ENCODE results near the gene PRKACA. TPM values are rescaled to one million over a fixed set of nuclear protein-coding genes. Genes with fewer than 3 reads are reported as not detected.

Gene PRKACA
- total RNA-seq, 2 donors from 2014 or later = 101 to 103 TPM

DNA sequence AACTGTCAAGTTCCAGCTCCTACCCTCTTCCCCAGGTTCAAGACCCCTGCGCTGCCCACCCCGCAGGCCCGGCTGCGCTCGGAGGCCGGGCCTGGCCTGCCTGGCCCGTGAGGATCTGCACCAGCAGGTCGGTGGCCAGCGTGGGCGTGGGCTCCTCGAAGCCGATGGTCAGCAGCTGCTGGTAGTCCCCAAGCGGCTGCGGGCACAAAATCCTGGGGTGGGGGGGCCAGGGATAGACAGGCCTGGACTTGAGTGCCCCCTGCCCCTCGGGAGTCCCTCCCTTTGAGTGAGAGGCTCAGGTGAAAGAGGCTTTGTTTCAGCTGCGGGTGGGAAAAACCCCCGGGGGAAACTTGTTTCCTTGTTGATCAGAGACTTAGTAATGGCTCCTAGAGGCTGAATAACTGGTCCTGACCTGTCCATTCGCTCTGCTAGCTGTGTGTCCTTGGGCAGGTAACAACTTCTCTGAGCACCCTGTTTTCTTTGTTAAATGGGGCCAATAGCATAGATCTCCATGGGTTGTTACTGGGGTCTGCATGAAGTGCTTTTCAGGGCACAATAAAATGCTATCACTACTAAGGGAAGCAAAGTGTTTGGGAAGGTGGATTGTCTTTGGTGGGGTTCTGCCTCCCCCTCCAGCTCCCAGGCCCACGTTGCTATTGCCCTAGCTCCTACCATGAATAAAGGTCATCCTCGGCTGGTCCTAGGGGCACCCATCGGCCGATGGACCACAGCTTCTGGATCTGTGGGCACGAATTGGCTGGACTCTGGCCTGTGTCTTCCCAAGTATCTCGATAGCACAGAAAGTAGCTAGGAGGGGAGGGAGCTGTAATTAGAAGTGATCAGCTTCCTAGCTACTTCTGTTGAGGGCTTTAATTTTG is 35.5 kb downstream of the PRKACA start:
- intact Hi-C loops (cut with DNase I) = loop anchor here in 1 of 2 donors (5.0 to 10.0 kb wide), 2 partner anchors 55 to 307 kb away; partner anchors contain the start of genes ASF1B and C19orf53
- peak; percentile 88 for DNase-seq (ENCODE audit: low spot score)

DNA sequence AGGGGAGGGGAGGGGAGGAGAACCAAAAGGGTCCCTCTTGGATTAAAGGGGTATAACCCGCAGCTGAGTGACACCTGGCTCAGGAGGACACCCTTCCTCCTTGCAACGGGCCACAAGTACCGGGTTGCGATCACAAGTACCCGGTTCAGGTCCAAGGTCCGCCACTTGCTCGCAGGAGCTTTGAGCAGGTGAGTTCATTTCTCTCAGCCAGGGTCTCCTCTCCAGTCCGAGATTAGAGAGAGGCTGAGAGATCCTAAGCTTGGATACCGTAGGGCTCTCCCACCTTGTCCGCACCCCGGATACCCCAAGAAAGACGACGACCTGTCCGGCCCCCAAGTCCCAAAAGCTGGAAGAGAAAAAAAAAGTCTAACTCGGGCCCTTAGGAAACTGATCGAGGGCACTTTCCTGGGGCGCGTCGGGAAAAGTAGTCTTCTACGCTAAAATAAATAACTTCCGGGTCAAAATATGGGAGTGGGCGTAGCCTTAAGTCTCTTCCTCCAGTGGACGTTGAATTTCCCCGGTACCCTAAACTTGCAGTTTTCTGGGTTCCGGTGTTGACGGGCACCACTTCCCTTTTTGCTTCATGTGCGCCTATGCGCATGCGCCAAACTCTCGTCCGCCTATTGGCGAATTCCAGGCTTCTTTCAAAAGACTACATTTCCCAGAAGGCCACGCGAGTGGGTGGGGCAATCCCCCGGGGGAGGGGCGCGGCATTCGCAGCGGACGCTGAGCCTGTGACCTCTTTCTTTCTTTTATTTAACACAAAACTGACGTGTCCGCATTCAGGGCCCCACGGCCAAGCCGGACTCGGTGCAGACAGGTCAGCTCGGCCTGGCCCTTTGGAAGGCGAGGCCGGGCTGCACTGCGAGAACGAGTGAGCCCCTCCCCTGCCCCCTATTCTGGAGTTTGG is 36.4 kb downstream of the PRKACA start:
- intact Hi-C loops (cut with DNase I) = loop anchor here in 1 of 2 donors (5.0 to 10.0 kb wide), 2 partner anchors 56 to 306 kb away; partner anchors contain the start of genes ASF1B and C19orf53

DNA sequence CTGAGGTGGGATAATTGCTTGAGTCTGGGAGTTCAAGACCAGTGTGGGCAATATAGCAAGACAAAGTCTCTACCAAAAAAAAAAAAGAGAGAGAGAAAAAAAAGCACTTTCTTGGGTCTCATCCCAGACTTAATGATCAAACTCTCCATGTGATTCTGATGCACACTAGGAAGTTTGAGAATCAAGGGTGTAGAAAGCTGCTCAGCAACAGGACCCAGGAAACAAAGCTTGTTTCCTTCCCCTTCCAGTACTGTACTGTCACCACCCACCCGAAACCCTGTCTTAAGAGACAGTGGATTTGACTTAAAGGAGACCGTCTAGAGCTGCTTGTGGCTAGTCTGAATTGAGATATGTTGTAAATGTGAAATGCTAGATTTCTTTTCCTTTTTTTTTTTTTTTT is 39.2 kb downstream of the PRKACA start:
- no peak for DNase-seq (ENCODE audit: low spot score)
- intact Hi-C loops (cut with DNase I) = no loop called here

More for the DNA sequence above, 36.4 kb downstream of the PRKACA start:
- peak; percentile 100 for DNase-seq (ENCODE audit: low spot score)

DNA sequence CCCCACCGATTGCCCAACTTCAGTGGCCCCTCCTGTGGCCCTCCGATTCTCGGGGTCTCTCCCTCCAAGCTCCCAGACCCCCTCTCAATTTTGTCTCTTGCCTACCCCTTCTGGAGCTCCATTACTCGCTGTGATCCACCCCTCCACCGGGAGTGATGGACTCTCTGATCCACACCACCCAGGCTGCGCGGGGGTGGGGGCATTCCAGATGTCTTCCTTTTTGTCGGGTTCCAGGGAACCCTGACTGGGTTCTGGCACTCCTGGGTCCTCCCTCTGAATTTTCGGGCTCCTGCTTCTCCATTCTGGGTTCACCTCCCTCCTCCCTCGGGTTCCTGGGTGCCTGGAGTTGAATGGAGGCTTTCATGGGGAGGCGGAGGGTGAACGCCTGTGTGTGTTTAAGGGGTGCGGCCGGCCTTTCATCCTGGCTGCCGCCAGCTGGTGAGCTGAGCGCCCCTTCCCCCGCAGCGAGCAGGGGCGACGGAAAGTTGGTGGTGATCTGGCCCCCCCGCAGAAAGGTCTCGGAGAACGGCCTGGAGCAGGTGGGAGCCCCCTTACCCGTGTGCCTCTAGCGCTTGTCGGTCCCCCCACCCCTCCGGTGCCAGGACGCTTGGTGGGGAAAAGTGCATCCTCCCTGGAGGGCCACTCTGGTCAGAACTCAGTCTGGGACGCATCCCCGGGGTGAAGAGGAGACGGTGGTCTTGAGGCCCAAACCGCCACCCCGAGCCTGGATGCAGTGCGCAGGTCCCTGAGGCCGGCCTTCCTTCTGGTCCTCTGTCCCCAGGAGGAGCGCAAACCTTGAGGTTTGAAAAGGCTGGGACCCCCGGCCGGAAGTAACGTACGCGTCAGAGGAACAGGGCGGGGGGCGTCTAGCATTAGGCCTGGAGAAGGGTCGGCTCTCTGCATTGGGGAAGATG is 43.4 kb downstream of the PRKACA start:
- no peak for DNase-seq (ENCODE audit: low spot score)
- intact Hi-C loops (cut with DNase I) = loop anchor here (1.0 to 5.0 kb wide), 3 partner anchors 192 to 472 kb away; no protein-coding TSS in a partner anchor

DNA sequence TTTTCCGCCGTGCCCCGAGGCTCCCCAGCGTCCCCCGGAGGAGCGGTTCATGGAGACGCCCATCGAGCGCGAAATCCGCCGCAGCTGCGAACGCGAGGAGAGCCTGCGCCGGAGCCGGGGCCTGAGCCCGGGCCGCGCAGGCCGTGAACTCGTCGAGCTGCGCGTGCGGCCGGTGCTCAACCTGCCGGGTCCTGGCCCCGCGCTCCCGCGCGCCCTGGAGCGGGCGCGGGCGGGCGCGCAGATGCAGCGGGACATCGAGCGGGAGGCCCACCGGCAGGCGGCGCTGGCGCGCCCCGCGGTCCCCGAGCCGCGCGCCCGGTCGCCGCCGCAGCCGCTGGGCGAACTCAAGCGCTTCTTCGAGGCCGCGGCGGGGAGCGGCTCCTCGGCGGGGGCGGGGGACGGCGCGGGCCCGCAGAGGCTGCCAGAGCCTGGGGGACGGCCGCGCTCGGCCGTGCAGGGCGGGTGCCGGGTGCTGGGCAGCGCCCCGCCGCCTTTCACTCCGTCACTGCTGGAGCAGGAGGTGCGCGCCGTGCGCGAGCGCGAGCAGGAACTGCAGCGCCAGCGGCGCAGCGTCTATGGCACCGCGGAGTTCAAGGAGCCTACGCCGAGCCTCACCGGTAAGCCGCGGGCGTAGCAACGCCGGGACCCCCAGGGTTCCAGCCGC is 44.2 kb downstream of the PRKACA start:
- DNase-seq (ENCODE audit: low spot score) = peak; percentile 93
- intact Hi-C loops (cut with DNase I) = loop anchor here (1.0 to 5.0 kb wide), 3 partner anchors 191 to 471 kb away; no protein-coding TSS in a partner anchor

DNA sequence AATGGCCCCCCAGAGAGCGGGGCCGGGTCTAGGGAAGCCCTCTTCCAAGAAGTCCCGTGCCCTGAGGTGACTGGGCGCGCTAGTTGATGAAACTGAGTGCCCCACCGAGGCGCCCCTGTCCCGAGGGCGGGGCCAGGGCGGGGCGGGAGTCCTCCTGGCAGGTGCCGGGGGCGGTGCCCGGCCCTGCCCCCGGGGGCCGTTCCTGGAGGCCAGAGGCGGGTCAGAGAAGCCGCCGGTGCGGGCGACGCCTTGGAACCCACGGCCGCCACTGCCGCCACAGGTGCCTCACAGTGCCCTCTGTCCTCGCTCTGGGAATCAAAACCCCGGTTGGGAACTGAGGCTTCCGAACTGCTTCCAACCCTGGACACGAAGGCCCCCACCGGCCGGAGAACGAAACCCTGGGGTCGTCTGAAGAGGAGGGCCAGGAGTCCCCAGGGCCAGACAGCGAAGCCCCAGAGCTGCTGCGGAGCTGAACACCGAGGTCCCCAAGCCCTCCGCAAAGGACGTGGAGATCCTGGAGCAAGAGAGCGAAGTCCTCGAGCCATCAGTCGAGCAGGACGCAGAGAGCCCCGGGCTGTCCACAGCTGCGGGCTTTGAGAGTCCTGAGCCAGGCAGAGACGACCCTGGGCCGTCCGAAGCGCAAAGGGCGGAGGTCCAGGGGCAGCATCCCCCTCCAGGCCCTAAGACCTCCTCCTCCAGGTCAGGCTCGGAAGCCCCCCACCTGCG is 44.9 kb downstream of the PRKACA start, which contains the start of gene MISP3:
TSS of gene MISP3 (plus strand) at position 252 of the 726 bp plus-strand sequence. CDS start 524 bp downstream, outside the sequence.
- intact Hi-C loops (cut with DNase I) = loop anchor here (1.0 to 5.0 kb wide), 3 partner anchors 190 to 470 kb away; no protein-coding TSS in a partner anchor
- DNase-seq (ENCODE audit: low spot score) = no peak

DNA sequence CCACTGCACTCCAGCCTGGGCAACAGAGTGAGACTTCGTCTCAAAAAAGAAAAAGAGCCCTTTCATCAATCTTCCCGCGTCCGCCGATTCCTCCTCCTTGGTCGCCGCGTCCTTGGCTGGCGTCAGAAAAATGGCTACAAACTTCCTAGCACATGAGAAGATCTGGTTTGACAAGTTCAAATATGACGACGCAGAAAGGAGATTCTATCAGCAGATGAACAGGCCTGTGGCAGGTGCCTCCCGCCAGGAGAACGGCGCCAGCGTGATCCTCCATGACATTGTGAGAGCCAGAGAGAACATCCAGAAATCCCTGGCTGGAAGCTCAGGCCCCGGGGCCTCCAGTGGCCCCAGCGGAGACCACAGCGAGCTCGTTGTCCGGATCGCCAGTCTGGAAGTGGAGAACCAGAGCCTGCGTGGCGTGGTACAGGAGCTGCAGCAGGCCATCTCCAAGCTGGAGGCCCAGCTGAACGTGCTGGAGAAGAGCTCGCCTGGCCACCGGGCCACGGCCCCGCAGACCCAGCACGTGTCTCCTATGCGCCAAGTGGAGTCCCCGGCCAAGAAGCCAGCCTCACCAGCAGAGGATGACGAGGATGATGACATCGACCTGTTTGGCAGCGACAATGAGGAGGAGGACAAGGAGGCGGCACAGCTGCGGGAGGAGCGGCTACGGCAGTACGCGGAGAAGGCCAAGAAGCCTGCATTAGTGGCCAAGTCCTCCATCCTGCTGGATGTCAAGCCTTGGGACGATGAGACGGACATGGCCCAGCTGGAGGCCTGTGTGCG is 47.1 kb downstream of the PRKACA start:
- DNase-seq (ENCODE audit: low spot score) = no peak
- intact Hi-C loops (cut with DNase I) = loop anchor here in 1 of 2 donors (5.0 kb wide), 2 partner anchors 188 to 468 kb away; no protein-coding TSS in a partner anchor

DNA sequence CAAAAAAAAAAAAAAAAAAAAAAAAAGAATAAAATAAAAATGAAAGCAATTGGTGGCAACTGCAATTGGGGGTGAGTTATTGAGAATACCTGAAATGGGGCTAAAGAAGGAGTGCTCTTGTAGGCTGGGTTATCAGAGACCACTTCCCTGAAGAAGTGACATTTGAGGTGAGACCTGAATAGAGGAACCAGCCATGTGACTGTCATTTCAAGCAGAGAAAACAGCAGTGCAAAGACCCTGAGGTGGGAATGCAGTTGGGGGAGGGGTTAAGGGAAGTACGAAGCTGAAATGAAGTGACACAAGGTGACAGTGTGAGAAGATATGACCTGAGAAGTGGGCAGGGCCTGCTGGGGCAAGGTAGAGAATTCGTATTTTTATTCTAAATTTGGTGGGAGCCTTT is 51.4 kb downstream of the PRKACA start:
- intact Hi-C loops (cut with DNase I) = no loop called here
- DNase-seq (ENCODE audit: low spot score) = no peak

DNA sequence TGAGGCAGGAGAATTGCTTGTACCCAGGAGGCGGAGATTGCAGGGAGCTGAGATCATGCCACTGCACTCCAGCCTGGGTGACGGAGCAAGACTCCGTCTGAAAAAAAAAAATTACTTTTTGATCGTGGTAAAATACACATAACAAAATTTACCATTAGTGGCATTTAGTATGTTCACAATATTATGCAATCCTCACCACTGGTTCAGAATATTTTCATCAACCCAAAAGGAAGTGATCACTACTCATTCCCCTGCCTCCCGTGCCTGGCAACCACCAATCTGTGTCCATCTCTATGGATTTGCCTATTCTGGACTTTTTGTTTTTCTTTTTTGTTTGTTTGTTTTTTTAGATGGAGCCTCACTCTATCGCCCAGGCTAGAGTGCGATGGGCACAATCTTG is 54.5 kb downstream of the PRKACA start:
- intact Hi-C loops (cut with DNase I) = no loop called here
- DNase-seq (ENCODE audit: low spot score) = no peak

DNA sequence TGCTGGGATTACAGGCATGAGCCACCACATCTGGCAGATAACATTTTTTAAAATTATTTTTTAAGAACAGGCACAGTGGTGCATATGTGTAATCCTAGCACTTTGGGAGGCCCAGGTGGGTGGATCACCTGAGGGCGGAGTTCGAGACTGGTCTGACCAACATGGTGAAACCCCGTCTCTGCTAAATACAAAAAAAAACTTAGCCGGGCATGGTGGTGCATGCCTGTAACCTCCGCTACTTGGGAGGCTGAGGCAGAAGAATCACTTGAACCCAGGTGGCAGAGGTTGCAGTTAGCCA is 55.1 kb downstream of the PRKACA start:
- intact Hi-C loops (cut with DNase I) = no loop called here
- DNase-seq (ENCODE audit: low spot score) = no peak

DNA sequence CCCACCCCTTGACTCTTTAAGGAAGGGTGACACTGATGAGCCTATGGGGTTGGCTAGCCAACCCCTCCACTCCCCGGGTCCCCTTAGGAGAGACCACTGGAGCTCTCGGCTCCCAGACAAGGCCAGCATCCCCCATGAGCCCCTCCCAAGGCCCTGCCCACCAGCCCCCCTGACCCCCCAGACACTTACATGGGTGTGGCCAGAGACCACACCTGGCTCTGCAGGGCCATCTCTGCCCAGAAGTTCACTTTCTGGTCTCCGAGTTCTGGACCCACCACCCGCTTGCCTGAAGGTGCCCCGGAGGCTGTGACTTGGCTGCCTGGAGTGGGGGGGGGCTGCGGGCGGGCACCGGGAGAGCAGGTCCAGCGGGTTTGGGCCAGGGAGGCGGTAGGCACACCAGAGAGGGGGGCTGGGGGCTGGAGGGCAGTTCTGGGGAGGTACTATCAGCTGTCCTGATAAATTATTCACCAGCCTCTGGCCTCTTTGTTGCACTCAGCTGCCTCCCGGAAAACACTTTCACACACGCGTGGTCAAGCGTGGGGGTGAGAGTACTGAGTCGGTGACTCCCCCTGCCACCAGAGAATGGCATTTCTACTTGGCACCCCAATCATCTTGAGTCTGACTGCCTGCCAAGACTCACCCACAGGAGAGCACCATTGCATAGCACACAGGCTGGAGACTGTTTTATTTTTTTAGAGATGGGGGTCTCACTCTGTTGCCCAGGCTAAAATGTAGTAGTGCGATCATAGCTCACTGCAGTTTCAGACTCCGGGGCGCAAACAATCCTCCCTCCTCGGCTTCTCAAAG is 55.6 kb downstream of the PRKACA start, which contains the start of gene PALM3:
TSS of gene PALM3 (minus strand) at position 326 of the 807 bp plus-strand sequence. CDS start at position 230, 96 bp downstream.
- intact Hi-C loops (cut with DNase I) = no loop called here
- DNase-seq (ENCODE audit: low spot score) = no peak

DNA sequence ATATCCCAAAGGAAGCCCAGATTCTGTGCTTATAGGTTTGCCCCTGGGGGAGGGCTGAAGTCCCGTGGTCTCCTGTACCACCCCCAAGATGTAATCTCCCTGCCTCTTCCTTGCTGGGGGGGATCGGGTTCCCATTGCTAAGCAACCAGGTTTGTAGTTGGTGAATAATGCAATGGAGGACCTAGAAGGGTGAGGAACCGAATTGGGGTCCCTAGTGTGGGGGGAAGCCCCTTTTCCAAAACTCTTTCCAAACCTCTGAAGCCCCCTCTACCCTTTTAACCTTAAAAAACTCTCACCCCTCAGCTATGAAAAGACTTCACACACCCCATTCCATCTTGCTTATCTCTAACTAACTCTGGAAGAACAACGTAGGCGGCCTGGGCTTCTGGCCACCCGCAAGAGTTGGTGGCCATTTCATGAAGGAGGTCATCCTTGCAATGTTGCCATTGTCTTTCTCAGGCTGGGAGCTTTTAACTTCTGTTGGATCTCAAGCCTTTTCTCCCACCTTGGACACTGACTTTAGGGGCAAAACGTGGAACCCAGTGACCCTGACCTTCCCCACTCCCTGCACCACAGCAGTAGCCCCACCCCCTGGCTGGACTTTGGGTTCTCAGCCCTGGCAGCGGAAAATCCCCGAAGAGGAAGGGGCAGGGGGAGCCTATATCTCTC is 56.3 kb downstream of the PRKACA start:
- DNase-seq (ENCODE audit: low spot score) = no peak
- intact Hi-C loops (cut with DNase I) = no loop called here

DNA sequence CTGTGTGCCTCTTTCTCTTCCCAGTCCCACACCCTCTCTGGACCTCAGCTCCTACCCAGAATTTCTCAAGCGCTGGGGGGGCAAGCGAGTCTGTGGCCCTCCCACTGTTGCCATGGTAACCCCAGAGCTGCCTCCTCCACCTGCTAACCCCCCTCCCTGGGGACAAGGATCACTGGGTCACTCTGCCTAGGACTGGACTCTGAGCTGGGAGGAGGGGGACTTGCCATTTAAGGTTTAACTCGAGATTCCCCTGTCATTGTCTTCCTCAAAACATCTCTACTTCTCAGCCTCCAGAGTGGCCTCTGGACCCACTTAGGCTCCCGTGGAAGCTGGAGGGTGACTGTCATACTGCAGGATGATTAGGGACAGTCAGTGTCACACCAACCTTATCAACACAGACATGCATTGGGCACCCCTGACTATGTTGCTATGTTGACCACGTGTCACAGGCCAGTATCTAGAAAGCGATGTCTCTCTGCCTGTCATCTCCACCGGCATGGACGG is 57.9 kb downstream of the PRKACA start:
- intact Hi-C loops (cut with DNase I) = no loop called here
- no peak for DNase-seq (ENCODE audit: low spot score)

DNA sequence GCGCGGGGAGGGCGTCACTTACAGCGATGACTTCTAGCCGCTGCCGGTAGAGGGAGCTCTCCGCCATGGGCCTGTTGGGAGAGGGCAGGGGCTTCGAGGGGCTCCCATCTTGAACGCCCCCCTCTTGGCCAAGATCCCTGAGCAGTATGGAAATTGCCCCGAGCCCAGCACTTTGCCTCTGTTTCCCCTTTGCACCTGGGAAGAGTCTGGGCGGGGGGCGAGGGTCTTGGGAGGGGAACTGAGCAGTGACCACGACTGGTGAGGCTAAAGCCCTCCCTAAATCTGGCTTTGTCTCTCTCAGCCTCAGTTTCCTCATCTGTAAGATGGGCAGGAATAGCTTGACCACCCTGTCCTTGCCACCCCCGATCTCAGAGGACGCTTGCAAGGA is 58.5 kb downstream of the PRKACA start:
- intact Hi-C loops (cut with DNase I) = no loop called here

More for the DNA sequence above, 58.5 kb downstream of the PRKACA start:
- no peak for DNase-seq (ENCODE audit: low spot score)

All from posterior vena cava (tissue), 2 donors.